GM21529 (cell line): ENCODE results near the gene AEBP1.

Experiments
- ATAC-seq: cut with Tn5 transposase; IDR thresholded peaks from one replicate; pipeline ENCODE4 v1.9.1; 2021; ENCODE audit not compliant: unreplicated experiment

AEBP1 gene

GRCh38 chr7:44140341-44140740 lies 36.2 kb downstream of the AEBP1 start:
- no peak for ATAC-seq

DNA sequence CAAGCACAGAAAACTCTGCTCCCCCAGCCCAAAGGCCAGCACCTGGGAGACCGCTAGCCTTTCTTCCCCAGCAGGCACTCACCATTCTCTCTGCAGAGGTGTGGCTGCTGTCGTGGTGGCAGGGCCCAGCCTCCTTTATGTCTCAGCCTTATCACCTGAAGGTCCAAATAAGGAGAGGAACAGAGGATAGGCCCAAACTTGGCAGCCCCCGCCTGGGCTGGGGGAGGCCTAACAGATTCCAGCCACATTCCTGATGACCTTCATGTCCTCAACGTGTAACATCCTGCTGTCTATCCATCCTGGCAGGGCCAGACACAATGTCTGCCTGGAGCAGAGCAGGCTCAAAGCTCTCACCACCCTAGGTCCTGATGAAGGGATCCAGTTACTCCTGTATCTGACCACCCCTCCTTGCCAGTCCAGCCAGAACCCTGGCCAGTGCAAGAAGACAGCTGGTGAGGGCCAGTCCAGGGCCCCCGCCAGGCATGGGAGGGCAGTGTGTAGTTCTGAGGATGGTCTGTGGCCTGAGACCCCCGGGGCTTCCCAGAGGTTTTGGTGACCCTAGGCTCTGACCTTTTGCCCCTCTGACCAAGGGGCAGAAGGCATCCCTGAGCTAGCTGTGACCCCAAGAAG lies 37.2 kb downstream of the AEBP1 start, which contains the start of gene MYL7:
Gene MYL7, minus strand, starts transcription at position 112 of the 630 bp plus-strand sequence. Its CDS starts 27 bp downstream, at position 85.
- ATAC-seq: no peak

GRCh38 chr7:44142028-44142427 lies 37.9 kb downstream of the AEBP1 start:
- ATAC-seq: no peak

GRCh38 chr7:44143646-44144250 lies 39.6 kb downstream of the AEBP1 start:
- ATAC-seq: no peak

DNA sequence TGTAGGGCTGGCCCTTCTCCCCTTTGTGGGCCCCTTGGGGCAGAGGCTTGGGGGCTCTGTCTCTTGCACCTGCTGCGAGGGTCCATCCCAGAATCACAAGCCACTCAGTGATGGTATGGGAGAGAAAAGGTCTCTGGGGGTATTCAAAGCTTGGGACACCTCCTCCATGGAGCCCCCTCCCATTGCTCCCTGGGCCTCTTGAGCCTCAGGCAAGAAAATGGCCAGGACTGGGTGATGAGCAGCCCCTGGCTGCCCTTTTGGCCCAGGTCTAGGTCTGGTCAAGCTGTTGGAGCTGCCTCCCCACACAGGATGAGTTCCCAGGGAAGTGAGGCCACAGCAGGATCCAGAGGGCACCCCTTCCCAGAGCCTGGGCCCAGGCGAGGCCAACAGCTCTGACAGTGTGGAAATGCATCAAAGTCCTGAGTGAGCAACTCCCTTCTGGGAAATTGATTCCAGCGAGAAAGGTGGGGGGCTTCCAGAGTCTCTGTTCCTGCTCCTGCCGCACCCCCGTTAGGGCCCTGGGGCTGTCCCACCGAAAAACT lies 40.4 kb downstream of the AEBP1 start:
- no peak for ATAC-seq

GRCh38 chr7:44144968-44145478 lies 40.9 kb downstream of the AEBP1 start:
- no peak for ATAC-seq

DNA sequence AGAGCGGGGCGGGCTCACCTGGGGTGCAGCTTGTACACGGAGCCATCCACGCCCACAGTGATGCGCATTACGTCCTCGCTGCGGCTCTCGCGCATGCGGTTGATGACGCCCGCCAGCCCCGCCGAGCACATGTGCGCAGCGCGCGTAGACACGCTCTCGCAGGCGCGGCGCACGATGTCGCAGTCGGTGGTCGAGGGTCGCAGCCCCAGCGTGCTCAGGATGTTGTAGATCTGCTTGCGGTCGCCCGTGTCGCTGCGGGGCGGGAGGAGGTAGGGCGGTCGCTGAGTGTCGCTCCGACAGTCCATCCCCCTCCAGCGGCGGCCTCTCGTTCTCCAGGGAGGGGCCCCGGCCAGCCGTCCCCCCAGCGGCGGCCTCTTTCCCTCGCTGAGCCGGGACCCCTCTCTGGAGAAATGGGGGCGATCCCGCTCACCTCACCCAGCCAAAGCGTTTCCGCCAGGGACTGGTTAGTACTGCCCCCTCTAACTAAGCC lies 41.4 kb downstream of the AEBP1 start:
- ATAC-seq: no peak

DNA sequence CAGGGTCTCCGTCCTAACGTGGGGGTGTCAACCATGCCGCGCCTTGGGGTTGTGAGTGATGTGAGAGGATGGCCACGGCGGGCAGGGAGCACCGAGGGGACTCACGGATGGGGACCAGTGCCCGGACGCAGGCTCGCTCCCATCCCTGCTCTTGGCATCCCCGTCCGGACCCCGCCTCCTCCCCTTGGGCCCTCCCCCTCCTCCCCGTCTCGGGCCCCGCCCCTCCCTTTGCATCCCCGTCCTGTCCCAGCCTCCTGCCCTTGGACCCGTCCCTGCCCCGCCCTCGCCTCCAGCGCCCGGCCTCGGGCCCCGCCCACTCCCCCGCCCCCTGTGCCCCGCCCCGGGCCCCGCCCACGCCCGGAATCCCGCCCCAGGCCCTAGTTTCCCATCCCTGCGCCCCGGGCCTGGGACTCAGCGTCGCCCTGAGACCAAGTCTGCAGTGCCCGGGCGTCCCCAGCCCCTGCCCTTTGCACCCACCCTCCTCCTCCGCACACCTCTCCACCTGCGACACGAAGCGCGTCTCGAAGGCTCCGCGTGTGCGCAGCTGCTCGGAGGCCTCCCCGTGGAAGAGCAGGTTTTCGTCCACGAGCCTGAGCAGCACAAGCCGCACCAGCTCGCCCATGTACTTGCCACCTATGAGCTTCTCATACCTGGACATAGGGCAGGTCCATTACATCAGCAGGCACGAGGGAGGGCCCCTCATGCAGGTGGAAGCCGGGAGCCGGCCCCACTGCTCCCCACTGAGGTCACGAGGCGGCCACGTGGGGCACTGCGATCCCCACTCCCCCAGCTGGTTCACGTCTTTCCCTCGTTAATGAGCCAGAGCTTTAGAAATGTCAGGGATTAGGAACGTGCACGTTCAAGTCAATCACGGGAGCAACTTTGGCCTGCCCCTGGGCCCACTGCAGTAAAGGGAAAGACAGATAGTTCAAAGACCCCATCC lies 42.1 kb downstream of the AEBP1 start:
- no peak for ATAC-seq

DNA sequence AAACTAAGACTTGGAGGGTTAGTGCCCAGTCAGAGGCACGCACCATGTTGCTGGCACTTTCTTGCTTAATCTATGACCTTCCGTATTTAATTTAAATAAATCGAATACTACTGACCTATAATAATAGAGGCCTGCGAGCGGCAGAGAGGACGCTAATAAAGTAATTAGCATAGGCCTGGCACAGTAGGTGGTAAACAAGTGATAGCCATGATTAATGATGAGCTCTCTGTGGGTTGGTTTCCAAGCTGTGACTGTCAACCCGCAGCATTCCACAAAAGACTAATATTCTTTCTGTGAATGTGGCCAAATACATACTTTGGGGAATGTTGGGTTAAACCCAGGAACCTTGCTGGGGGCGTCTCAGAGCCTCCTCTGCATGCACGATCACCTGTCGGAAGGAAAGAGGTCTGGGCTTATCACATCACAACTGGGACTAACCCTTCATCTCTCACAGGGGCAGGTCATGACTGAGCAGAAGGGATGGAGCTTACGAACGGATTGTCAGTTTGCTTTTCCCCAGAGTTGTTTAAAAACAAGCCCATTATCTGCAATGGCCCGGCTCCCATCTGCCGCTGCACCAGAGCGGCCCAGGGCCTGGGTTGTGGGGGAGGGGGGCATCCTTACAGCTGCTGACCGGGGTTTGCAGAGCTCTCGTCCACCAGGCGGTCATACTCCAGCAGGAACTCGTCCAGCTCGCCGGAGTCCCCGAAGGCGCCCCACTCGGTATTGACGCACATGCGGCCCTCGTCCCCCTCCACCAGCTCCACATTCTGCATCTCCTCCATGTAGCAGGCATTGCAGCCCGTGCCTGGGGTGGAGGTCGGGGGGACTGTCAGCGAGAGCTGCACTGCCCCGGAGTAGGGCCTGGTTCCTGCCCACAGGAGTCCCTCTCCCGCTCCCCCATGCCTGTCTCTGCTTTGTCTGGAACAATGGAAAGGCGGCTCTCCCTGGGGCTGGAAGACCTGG lies 43.2 kb downstream of the AEBP1 start:
- ATAC-seq: no peak

GRCh38 chr7:44148166-44148565 lies 44.0 kb downstream of the AEBP1 start:
- no peak for ATAC-seq

GRCh38 chr7:44148961-44149536 lies 44.9 kb downstream of the AEBP1 start:
- ATAC-seq: no peak

DNA sequence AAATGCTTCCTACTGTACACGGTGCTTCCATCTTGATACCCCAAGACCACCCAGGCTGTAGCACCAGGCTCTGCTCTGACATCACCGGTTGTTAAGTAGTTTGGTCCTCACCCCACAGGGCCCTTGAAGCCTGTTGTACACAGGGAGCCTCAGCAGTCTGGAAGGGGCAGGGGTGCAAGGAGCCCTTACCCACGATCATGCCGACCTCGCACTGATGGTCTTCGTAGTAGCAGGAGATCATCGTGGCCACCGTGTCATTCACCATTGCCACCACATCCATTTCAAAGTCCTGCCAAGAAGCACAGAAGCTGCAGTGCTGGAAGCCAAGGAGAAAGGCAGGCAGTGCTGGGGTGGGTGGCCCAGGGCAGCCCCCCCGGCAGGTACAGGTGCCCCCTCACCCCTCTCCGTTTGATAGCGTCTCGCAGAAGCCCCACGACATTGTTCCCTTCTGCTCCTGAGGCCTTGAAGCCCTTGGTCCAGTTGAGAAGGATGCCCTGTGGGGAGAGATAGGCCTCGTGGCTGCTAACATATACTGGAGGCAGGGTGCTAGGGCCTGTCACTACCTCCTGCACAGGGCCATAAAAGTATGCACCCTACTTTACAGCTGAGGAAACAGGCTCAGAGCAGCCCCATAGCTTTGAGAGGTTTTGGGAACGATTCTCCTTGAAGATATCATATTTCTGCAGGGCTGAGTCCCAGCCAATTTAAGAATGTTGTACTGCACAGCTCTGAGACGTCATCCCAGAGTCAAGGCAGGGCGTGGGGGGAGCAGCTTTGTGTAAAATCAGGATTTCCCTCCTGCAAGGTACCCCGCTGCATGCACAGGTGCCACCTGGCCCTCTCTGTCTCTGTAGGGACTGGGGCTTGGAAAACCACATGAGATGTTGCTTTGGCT lies 45.7 kb downstream of the AEBP1 start:
- peak; percentile 23 for ATAC-seq

DNA sequence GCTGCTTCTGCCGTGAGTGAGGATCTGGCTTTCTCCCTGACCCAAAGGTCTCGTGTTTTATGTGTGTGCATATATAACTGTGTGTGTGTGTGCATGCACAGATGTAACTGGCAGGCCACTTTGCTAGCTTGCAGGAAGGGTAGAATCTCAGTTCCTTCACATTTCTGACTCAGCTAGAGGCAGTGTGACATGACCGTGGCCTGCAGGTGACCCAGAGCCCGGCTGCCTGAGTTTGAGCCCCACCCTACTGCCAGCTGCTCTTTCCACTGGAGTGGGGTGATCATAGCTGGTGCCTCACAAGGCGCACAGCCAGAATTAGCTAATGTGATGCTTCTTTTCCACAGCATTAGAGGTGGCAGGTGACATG lies 46.3 kb downstream of the AEBP1 start:
- peak; percentile 90 for ATAC-seq

GRCh38 chr7:44150966-44151941 lies 47.1 kb downstream of the AEBP1 start:
- ATAC-seq: no peak

DNA sequence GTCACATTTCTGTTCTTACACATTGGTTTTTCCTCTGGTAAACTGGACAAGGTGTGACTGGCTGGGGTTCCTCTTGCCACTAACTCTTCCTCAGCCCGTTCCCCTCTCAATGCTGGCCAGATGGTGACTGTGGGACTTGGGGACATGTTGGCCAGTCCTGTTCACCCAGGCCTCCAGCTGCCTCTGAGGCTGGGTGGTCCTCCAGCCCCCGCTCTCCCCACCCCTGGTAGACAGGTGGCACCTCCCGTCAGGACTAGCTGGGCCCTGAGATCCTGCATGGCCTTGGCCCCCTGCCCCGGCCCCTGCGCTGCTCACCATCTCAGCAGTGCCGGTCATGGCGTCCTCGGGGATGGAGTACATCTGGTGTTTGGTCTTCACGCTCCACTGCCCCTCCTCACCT lies 47.8 kb downstream of the AEBP1 start:
- ATAC-seq: no peak

GRCh38 chr7:44152971-44153947 lies 49.1 kb downstream of the AEBP1 start:
- no peak for ATAC-seq
